KBM-7 (cell line): ENCODE data around the gene IGSF5.
"Not testable (repeated sequence)": the region's sequence is repeated elsewhere in the genome, so short reads cannot be mapped to it uniquely, and the experiment has no call there.

Experiments used
- DNase-seq: peaks from one replicate; pipeline ENCODE4 v3.0.0-alpha.2; 2015
- in situ Hi-C: fragments of 300-500 bp; cut with MboI; formaldehyde crosslinking; loops from 2 replicates; pipeline ENCODE4 v1.14.3; 2020; ENCODE audit warnings: low sequenced_read_pairs, low pct_unique_long_range_greater_than_20kb, mixed read lengths

IGSF5 gene

DNA sequence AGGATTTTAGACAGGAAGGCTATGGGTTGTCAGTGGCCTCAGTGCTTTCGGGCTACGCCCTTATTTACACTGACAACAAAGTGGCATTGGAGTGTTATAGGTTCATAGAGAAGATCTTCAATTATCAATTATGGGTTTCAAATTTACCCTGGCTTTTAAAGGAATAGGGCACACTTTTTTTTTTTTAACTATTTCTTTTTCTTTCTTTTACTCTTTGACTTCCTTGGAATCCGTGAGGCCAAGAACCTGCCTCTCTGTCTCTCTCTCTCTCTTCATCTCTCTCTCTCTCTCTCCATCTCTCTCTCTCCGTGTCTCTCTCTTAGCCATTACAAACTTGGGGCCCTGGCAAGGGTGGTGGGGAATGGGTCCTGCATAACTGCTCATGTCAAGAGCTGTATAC lies at the start of gene IGSF5:
IGSF5 (plus strand) TSS at position 301 of the 400 bp plus-strand sequence. CDS start 327 bp downstream, outside the sequence.
- in situ Hi-C loops, DNase-seq: not testable (repeated sequence)

GRCh38 chr21:39696196-39696595 lies 48.8 kb upstream of the IGSF5 start:
- no peak for DNase-seq
- in situ Hi-C loops = no loop called here

GRCh38 chr21:39696618-39697017 lies 48.4 kb upstream of the IGSF5 start:
- DNase-seq = no peak
- in situ Hi-C loops = no loop called here

GRCh38 chr21:39700318-39700717 lies 44.7 kb upstream of the IGSF5 start:
- no peak for DNase-seq
- in situ Hi-C loops = loop anchor here (25.0 kb wide), 1 partner anchor 188 kb away; no protein-coding TSS in a partner anchor

GRCh38 chr21:39703578-39703977 lies 41.4 kb upstream of the IGSF5 start:
- DNase-seq = no peak
- in situ Hi-C loops = loop anchor here (25.0 kb wide), 1 partner anchor 191 kb away; no protein-coding TSS in a partner anchor

GRCh38 chr21:39705849-39706248 lies 39.1 kb upstream of the IGSF5 start:
- no peak for DNase-seq
- in situ Hi-C loops = loop anchor here (25.0 kb wide), 1 partner anchor 194 kb away; no protein-coding TSS in a partner anchor

DNA sequence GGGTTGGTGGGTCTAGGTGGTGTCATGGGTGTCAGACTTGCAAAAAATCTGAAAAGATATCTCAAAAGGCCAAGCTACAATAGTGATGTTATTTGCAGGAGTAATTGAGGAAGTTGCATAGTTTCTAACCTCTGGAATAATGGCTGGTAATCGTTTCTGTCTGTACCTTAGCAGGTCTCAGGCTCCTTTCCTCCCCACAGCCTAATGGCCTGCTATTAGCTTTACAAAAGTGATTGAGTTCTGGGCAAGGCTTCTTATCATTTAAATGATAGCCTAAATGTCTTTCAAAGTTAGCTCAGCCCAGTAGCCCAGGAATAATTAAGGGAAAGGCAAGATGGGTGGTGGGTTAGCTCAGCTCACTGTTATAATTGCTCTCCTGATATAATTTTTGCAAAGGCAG lies 37.7 kb upstream of the IGSF5 start:
- in situ Hi-C loops = loop anchor here (25.0 kb wide), 1 partner anchor 195 kb away; no protein-coding TSS in a partner anchor

DNA sequence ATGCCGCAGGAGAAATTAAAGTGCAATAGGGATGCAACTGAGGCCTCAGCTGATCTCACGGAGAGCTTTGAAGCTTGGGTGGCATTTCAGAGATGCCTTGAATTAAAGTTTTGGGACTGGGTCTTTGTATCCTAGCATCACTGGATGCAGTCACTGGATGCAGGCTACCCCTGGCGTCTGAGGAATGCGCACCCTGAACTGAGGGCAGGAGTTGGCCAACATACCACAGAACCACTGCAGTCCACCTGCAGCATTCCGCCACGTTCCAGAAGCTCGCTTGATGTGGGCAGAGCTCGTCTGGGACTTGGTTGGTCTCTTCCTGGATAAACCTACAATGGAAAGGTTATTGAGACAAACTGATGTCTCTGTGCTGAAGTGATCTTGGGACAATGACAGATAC lies 34.1 kb upstream of the IGSF5 start:
- in situ Hi-C loops = loop anchor here (25.0 kb wide), 1 partner anchor 199 kb away; no protein-coding TSS in a partner anchor
- DNase-seq = no peak

More for the DNA sequence above, 37.7 kb upstream of the IGSF5 start:
- no peak for DNase-seq

DNA sequence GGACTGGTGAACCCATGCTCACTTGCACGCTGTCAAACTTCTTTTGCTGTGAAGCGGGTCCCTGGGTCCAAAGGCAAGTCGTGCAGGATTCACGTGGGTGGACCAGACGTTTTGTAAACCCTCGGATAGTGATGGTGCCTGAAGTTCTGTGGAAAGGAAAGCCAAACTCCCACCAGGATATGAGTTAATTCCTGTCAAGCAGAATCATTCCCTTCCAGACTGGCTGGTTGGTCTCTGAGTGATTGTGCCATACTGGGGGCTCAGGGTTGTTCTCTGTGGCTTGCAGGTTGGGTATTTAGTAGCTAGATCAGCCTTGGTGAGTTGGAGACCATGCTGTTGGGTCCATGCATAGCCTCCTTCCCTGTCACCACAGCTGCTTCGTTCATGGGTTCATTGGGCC lies 32.7 kb upstream of the IGSF5 start:
- in situ Hi-C loops = loop anchor here (25.0 kb wide), 1 partner anchor 200 kb away; no protein-coding TSS in a partner anchor
- no peak for DNase-seq

DNA sequence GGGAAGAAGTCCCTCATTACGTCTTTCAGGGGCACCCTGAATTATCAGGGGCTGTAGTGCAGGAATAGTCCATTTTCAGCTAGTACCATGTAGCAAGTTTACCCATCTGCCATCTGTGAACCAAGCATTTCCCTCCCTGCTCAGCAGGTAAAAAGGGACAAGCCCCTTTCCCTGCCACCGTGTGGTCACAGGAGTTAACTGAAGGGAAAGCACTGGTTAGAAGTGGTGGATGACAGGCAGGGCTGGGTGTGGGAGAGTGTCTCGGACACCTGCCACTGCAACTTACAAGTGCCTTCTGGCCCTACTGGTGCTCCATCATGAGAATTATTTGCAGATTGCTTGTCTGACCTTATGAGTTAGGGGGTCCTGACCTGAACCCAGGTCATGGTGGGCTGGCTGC lies 32.0 kb upstream of the IGSF5 start:
- DNase-seq = no peak
- in situ Hi-C loops = loop anchor here (25.0 kb wide), 1 partner anchor 201 kb away; no protein-coding TSS in a partner anchor

DNA sequence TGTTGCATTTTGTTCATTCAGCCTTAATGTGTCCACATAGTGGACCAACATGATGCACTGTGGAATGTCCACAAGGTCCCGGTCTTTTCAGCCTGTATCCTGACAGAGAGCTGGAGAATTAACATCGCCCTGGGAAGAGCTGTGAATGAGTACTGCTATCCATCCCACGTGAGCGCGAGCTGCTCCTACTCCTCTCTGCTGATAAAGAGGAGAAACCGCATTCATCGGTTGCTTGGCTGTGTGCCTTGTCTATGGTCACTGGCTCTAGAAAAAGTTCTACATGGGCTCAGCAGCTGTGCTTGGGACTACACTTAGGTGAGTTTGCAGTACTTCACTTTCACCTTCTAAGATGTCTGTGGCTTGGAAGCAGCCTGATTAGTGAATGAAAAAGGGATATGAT lies 31.1 kb upstream of the IGSF5 start:
- no peak for DNase-seq
- in situ Hi-C loops = loop anchor here (25.0 kb wide), 1 partner anchor 202 kb away; no protein-coding TSS in a partner anchor

- in situ Hi-C loops = loop anchor here (25.0 kb wide), 1 partner anchor 202 kb away; no protein-coding TSS in a partner anchor
- no peak for DNase-seq
Measured at GRCh38 chr21:39714331-39714730, 30.7 kb upstream of the IGSF5 start.

DNA sequence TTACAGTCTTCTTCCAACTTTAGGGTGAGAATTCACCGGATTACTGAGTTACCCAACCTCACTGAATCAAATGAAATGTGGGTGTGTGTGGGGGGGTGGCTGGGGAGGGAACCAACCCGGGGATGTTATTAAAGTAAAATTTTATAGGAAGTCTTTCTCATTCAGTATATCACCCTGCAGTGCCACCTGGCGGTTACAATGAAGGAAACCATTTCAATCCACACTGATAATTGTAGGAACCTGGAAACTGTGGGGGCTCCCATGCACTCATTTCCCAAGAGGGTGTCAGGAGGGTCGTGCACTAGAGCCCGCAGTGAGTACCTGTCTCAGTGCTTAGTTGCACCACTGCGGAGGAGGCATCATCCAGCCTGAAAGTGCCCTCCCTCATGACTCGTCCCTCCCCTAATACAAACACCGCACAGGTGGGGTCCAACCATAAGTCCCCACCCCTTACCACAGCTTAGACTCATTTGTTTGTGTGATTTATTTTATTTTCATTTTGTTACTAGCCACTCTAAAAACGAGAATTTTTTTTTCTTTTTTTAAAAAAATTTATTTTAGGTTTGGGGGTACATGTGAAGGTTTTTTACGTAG lies 29.1 kb upstream of the IGSF5 start:
- in situ Hi-C loops = loop anchor here (25.0 kb wide), 1 partner anchor 204 kb away; no protein-coding TSS in a partner anchor
- peak; percentile 35 for DNase-seq

- DNase-seq = no peak
- in situ Hi-C loops = loop anchor here (25.0 kb wide), 1 partner anchor 208 kb away; no protein-coding TSS in a partner anchor
Measured at GRCh38 chr21:39720126-39720778, 24.7 kb upstream of the IGSF5 start.

GRCh38 chr21:39721885-39722284 lies 23.1 kb upstream of the IGSF5 start:
- DNase-seq = no peak
- in situ Hi-C loops = loop anchor here (25.0 kb wide), 1 partner anchor 210 kb away; no protein-coding TSS in a partner anchor

DNA sequence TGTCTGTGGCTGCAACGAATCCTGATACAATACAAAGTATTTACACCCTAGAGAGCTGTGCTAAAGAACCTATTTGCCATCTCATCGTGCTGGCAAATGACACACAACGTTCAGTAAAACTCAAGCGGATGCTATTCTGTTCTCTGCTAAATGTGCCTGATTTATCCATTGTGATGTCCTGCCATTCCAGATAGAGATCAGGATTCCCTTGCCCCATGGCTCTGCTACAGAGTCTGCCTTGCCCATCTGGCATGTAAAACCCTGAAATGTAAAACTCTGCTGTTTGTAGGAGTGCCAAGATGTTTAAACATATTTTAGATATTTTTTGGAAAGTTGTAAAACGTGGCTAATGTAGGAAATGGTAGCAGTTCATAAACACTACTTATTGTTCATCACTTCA lies 20.0 kb upstream of the IGSF5 start:
- no peak for DNase-seq
- in situ Hi-C loops = loop anchor here (25.0 kb wide), 1 partner anchor 213 kb away; no protein-coding TSS in a partner anchor

DNA sequence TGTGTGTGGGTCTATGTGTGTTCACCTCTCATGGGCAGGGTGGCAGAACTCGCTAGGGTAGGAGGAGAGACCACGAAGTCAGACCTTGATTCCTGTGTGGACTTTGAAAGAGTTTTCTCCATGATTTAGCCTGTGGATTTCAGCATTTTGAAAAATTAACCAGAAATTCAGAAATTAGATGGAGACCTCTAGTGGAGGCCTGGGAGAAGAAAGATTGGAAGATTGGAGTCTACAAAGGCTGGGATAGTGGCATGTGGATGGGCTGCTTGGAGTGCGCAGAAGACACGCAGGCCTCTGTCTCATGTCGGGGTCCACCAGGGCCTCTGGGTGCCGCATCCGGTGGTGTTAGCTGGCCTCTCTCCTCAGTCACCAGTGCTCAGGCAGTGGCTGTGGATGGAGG lies 18.9 kb upstream of the IGSF5 start:
- in situ Hi-C loops = no loop called here
- DNase-seq = no peak

DNA sequence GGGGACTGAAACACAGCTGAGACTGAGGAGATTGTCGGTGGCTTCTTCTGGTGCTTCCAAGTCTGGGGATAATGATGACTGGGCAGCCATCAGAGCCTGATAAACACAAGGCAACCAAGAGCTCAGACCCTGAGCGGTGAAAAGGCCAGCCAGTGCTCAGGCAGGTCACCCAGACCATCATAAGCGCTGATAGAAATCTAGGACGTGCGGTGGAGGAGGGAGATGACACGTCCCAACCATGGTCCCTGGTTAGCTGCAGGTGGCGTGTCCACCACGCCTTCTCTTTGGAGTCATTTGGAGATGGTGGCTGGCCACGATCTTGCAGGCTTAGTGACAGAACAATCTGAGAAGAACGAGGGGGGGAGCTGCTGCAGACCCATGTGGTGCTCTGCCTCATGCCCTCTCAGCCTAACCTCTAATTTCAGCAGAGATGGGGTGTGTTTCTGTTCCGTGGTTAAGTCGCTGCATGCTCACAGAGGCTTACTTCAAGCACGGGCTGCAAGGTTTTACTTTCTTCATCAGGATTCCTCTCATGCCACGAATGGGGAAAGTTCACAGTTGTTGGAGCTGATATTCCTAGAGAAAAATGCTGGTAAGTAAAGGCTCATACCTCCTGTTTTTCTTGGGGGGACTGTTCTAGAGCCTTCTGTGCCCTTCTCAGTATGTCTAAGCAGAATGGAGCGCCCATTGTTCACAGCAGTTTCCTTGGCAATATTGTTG lies 17.4 kb upstream of the IGSF5 start:
- in situ Hi-C loops = no loop called here
- no peak for DNase-seq

DNA sequence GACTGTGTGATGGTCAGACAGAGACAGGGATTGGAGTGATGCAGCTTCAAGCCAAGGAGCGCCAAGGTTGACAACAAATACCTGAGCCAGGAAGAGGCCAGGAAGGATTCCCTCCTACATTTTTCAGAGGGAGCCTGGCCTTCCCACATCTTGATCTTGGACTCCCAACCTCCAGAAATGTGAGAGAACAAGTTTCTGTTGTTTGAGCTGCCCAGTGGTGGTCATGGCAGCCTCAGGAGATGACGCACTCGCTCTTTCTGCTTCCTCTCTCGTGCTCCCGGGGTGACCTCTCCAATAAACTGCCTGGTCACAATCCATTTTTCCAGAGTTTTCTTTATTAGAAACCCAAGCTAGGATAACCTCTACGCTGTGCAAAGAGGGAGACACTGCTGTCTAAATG lies 16.6 kb upstream of the IGSF5 start:
- in situ Hi-C loops = no loop called here
- DNase-seq = no peak
